ENCODE data around the gene SMAD6. TPM values are rescaled to one million over a fixed set of nuclear protein-coding genes. Genes with fewer than 3 reads are reported as not detected.

SMAD6 gene
- polyA plus RNA-seq, 1 of the 3 experiments (the other 2 are of a cell fraction) = 4.5 TPM

DNA sequence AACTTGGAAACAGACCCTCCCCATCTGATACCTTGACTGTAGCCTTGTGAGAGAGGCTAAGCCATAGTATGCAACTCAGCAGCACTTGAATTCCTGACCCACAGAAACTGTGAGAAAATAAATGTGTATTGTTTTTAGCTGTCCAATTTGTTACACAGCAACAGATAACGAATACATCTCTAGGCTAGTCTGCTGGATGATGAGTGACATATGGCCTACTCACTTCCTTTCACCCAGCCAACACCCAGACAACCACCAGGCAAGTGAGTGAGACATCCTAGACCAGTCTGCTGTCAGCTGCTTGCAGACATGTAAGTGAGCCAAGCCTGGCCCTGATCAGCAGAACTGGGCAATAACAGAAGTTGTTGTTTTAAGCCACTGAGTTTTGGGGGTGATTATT is 19.2 kb upstream of the SMAD6 start:
- WGBS (ENCODE audit: low lambda C conversion rate) = 100% methylated on average over 1 of the region's 1 CpG
- no peak for DNase-seq
- H3K79me2 ChIP-seq (ENCODE audit: insufficient read depth) = no peaks in the 10 kb centered on the region
- H3K27me3 ChIP-seq (ENCODE audit: insufficient read depth) = no peaks in the 10 kb centered on the region
- H3K27ac ChIP-seq (ENCODE audit: low read depth in 2 of 2, low read length in 1 of 2) = no peak overlapping the region
- no peaks in the 10 kb centered on the region for H3K9me3 ChIP-seq
- peaks cover 7 to 22% of the 10 kb centered on the region in 2 experiments; a peak in 3 of 4 replicates for H3K4me1 ChIP-seq (ENCODE audit: control insufficient read depth in 1 of 2, insufficient read depth in 2 of 2, low read depth in 1 of 2, low read length in 1 of 2)
- no peaks in the 10 kb centered on the region for H4K20me1 ChIP-seq (ENCODE audit: insufficient read depth)
- no peak overlapping the region for H3K4me2 ChIP-seq
- no peaks in the 10 kb centered on the region for H3K36me3 ChIP-seq (replicated peaks in 1 of 2; ENCODE audit: control insufficient read depth in 1 of 2, insufficient read depth in 2 of 2, low read length in 1 of 2)
- H3F3A ChIP-seq (replicated peaks; ENCODE audit: insufficient read depth) = no peaks in the 10 kb centered on the region
- no peaks in the 10 kb centered on the region for H3K9me2 ChIP-seq
- no peak overlapping the region for H3K9ac ChIP-seq
- no peak overlapping the region for H2AFZ ChIP-seq (ENCODE audit: low read depth)
- CTCF ChIA-PET = interaction anchor here (0.8 to 6.5 kb wide), 4 partner anchors 14 to 90 kb away, joined by 3 to 53 read pairs (median 4); no protein-coding TSS in a partner anchor
- TF ChIP-seq TAF1 (IDR thresholded peaks at IDR 0.05; ENCODE audit: borderline replicate concordance, low read depth, low read length) = no peak
- no peak for TF ChIP-seq RXRA (IDR thresholded peaks at IDR 0.05; ENCODE audit: borderline replicate concordance, low read depth)
- no peak for TF ChIP-seq NRF1 (IDR thresholded peaks at IDR 0.05; ENCODE audit: low read depth, low read length)
- no peak for TF ChIP-seq FOXM1 (IDR thresholded peaks at IDR 0.05; ENCODE audit: low read depth)
- no peak for TF ChIP-seq MXI1 (IDR thresholded peaks at IDR 0.05; ENCODE audit: low read depth, low read length)
- no peak for TF ChIP-seq RCOR1 (IDR thresholded peaks at IDR 0.05; ENCODE audit: low read length)
- TF ChIP-seq, protein P1, sequence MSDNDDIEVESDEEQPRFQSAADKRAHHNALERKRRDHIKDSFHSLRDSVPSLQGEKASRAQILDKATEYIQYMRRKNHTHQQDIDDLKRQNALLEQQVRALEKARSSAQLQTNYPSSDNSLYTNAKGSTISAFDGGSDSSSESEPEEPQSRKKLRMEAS (IDR thresholded peaks at IDR 0.05; ENCODE audit: low read depth) = no peak
- TF ChIP-seq RFX5 (IDR thresholded peaks at IDR 0.05; ENCODE audit: low read length) = no peak
- no peak for TF ChIP-seq GABPA (IDR thresholded peaks at IDR 0.05; ENCODE audit: low read depth)
- no peak overlapping the region for H3K4me3 ChIP-seq (ENCODE audit: low read depth in 2 of 2, low read length in 1 of 2)
- POLR2A ChIA-PET = no interaction called here

DNA sequence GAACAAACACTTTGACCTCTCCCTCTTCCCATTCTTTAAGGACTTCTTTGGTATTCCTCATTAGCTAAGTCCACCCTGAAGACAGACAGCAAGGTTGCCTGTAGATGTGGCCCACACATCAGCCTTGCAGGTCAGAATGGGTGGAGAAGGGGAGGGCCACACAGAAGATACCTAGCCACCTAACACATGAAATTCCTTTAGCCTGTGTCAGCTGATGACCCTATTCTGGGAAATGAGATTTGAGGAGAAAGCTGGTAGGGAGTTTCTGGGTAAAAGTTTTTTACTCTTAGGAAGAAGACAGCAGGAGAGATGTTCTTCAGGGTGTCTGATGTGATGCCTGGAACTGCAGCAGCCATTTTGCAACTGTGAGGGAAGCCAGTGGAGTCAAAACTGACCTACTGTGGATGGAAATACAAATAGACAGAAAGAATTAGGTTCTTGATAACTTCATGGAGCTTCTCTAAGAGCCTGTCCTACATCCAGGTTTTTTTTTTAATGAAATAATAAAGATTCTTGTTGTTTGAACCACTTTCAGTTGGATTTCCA is 17.8 kb upstream of the SMAD6 start:
- Histone ChIP-seq H3K27ac (ENCODE audit: low read depth in 2 of 2, low read length in 1 of 2) (no peak overlapping the region), H3K9me3 (no peaks in the 10 kb centered on the region), H3K4me3 (ENCODE audit: low read depth in 2 of 2, low read length in 1 of 2) (no peak overlapping the region), H3K27me3 (ENCODE audit: insufficient read depth) (no peaks in the 10 kb centered on the region), H3K36me3 (replicated peaks in 1 of 2; ENCODE audit: control insufficient read depth in 1 of 2, insufficient read depth in 2 of 2, low read length in 1 of 2) (no peaks in the 10 kb centered on the region), H3K4me2 (no peak overlapping the region), H4K20me1 (ENCODE audit: insufficient read depth) (no peaks in the 10 kb centered on the region), H3K79me2 (ENCODE audit: insufficient read depth) (no peaks in the 10 kb centered on the region), H3K9ac (no peak overlapping the region), H3K4me1 (ENCODE audit: control insufficient read depth in 1 of 2, insufficient read depth in 2 of 2, low read depth in 1 of 2, low read length in 1 of 2) (peaks cover 5 to 13% of the 10 kb centered on the region in 2 experiments; a peak in 3 of 4 replicates), H3F3A (replicated peaks; ENCODE audit: insufficient read depth) (no peaks in the 10 kb centered on the region), H3K9me2 (no peaks in the 10 kb centered on the region), H2AFZ (ENCODE audit: low read depth) (no peak overlapping the region)
- TF ChIP-seq, protein P2, sequence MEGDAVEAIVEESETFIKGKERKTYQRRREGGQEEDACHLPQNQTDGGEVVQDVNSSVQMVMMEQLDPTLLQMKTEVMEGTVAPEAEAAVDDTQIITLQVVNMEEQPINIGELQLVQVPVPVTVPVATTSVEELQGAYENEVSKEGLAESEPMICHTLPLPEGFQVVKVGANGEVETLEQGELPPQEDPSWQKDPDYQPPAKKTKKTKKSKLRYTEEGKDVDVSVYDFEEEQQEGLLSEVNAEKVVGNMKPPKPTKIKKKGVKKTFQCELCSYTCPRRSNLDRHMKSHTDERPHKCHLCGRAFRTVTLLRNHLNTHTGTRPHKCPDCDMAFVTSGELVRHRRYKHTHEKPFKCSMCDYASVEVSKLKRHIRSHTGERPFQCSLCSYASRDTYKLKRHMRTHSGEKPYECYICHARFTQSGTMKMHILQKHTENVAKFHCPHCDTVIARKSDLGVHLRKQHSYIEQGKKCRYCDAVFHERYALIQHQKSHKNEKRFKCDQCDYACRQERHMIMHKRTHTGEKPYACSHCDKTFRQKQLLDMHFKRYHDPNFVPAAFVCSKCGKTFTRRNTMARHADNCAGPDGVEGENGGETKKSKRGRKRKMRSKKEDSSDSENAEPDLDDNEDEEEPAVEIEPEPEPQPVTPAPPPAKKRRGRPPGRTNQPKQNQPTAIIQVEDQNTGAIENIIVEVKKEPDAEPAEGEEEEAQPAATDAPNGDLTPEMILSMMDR (IDR thresholded peaks at IDR 0.05) = no peak
- no peak for TF ChIP-seq TEAD4 (IDR thresholded peaks at IDR 0.05; ENCODE audit: borderline replicate concordance, insufficient read depth)
- TF ChIP-seq, protein P3, sequence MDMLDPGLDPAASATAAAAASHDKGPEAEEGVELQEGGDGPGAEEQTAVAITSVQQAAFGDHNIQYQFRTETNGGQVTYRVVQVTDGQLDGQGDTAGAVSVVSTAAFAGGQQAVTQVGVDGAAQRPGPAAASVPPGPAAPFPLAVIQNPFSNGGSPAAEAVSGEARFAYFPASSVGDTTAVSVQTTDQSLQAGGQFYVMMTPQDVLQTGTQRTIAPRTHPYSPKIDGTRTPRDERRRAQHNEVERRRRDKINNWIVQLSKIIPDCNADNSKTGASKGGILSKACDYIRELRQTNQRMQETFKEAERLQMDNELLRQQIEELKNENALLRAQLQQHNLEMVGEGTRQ (IDR thresholded peaks at IDR 0.05; ENCODE audit: borderline replicate concordance, low read depth, low read length) = no peak
- TF ChIP-seq GATA2 (CRISPR knock-in tag; IDR thresholded peaks at IDR 0.05) = no peak
- TF ChIP-seq, protein P4, sequence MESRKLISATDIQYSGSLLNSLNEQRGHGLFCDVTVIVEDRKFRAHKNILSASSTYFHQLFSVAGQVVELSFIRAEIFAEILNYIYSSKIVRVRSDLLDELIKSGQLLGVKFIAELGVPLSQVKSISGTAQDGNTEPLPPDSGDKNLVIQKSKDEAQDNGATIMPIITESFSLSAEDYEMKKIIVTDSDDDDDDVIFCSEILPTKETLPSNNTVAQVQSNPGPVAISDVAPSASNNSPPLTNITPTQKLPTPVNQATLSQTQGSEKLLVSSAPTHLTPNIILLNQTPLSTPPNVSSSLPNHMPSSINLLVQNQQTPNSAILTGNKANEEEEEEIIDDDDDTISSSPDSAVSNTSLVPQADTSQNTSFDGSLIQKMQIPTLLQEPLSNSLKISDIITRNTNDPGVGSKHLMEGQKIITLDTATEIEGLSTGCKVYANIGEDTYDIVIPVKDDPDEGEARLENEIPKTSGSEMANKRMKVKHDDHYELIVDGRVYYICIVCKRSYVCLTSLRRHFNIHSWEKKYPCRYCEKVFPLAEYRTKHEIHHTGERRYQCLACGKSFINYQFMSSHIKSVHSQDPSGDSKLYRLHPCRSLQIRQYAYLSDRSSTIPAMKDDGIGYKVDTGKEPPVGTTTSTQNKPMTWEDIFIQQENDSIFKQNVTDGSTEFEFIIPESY (IDR thresholded peaks at IDR 0.05; ENCODE audit: borderline replicate concordance, low read depth) = no peak
- TF ChIP-seq, protein P5, sequence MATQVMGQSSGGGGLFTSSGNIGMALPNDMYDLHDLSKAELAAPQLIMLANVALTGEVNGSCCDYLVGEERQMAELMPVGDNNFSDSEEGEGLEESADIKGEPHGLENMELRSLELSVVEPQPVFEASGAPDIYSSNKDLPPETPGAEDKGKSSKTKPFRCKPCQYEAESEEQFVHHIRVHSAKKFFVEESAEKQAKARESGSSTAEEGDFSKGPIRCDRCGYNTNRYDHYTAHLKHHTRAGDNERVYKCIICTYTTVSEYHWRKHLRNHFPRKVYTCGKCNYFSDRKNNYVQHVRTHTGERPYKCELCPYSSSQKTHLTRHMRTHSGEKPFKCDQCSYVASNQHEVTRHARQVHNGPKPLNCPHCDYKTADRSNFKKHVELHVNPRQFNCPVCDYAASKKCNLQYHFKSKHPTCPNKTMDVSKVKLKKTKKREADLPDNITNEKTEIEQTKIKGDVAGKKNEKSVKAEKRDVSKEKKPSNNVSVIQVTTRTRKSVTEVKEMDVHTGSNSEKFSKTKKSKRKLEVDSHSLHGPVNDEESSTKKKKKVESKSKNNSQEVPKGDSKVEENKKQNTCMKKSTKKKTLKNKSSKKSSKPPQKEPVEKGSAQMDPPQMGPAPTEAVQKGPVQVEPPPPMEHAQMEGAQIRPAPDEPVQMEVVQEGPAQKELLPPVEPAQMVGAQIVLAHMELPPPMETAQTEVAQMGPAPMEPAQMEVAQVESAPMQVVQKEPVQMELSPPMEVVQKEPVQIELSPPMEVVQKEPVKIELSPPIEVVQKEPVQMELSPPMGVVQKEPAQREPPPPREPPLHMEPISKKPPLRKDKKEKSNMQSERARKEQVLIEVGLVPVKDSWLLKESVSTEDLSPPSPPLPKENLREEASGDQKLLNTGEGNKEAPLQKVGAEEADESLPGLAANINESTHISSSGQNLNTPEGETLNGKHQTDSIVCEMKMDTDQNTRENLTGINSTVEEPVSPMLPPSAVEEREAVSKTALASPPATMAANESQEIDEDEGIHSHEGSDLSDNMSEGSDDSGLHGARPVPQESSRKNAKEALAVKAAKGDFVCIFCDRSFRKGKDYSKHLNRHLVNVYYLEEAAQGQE (IDR thresholded peaks at IDR 0.05; ENCODE audit: low read depth, low read length) = no peak
- TF ChIP-seq TCF12 (IDR thresholded peaks at IDR 0.05) = no peak
- no peak for TF ChIP-seq FOXM1 (IDR thresholded peaks at IDR 0.05; ENCODE audit: low read depth)
- no peak for TF ChIP-seq FOXJ3 (CRISPR knock-in tag; IDR thresholded peaks at IDR 0.05)
- TF ChIP-seq, protein P1 (IDR thresholded peaks at IDR 0.05; ENCODE audit: low read depth) = no peak
- no peak for DNase-seq
- ChIA-PET CTCF (interaction anchor here (0.6 to 6.5 kb wide), 5 partner anchors 13 to 167 kb away, joined by 3 to 53 read pairs (median 4); no protein-coding TSS in a partner anchor), POLR2A (no interaction called here)

Data from SK-N-SH (cell line).